ENCODE measurements around the gene CDC45. TPM values are rescaled to one million over a fixed set of nuclear protein-coding genes. Genes with fewer than 3 reads are reported as not detected.

The CDC45 gene
- total and polyA plus RNA-seq, 2 donors (not counting 1 experiment from before 2014, with no cell fraction given) = 3.8 to 12.0 TPM

GRCh38 chr22:19507534-19507861, 27.8 kb downstream of the CDC45 start:
- H3K27ac ChIP-seq (ENCODE audit: insufficient read depth, low read length) = no peak overlapping the region
- H3K9ac ChIP-seq (ENCODE audit: insufficient read depth, low read length) = no peak overlapping the region
- no peaks in the 10 kb centered on the region for H3K4me1 ChIP-seq (ENCODE audit: control insufficient read depth, extremely low read depth, insufficient read depth, low read length)
- no peak for TF ChIP-seq EZH2 (IDR thresholded peaks at IDR 0.05; ENCODE audit: low read length, missing control alignments)
- TF ChIP-seq CTCF (conservative IDR thresholded peaks at IDR 0.05 in 1 of 2, IDR thresholded peaks at IDR 0.05 in 1 of 2; ENCODE audit: low read depth in 1 of 2, low read length in 2 of 2) = no peak
- H2AFZ ChIP-seq (ENCODE audit: low read length) = no peak overlapping the region
- H4K20me1 ChIP-seq (ENCODE audit: control insufficient read depth, extremely low read depth, insufficient read depth, low read length) = no peaks in the 10 kb centered on the region
- no peak overlapping the region for H3K4me2 ChIP-seq (ENCODE audit: extremely low read depth, insufficient read depth, low read length)
- H3K27me3 ChIP-seq (ENCODE audit: control insufficient read depth, insufficient read depth, low read length) = no peaks in the 10 kb centered on the region
- no peaks in the 10 kb centered on the region for H3K9me3 ChIP-seq (ENCODE audit: control insufficient read depth, insufficient read depth, low read depth, low read length)
- H3K79me2 ChIP-seq (ENCODE audit: control insufficient read depth, insufficient read depth, low read length) = no peaks in the 10 kb centered on the region
- DNase-seq (ENCODE audit: low read depth in 2 of 2) = no peak
- no peak overlapping the region for H3K4me3 ChIP-seq (replicated peaks in 1 of 4; ENCODE audit: control extremely low read depth in 1 of 4, insufficient read depth in 1 of 4, low read depth in 3 of 4, low read length in 4 of 4)
- peaks cover 2% of the 10 kb centered on the region for H3K36me3 ChIP-seq (ENCODE audit: control insufficient read depth, insufficient read depth, low read length)

GRCh38 chr22:19508024-19508776, 28.5 kb downstream of the CDC45 start:
- no peaks in the 10 kb centered on the region for H3K79me2 ChIP-seq (ENCODE audit: control insufficient read depth, insufficient read depth, low read length)
- TF ChIP-seq CTCF (conservative IDR thresholded peaks at IDR 0.05 in 1 of 2, IDR thresholded peaks at IDR 0.05 in 1 of 2; ENCODE audit: low read depth in 1 of 2, low read length in 2 of 2) = no peak
- TF ChIP-seq EZH2 (IDR thresholded peaks at IDR 0.05; ENCODE audit: low read length, missing control alignments) = no peak
- H3K4me1 ChIP-seq (ENCODE audit: control insufficient read depth, extremely low read depth, insufficient read depth, low read length) = no peaks in the 10 kb centered on the region
- no peaks in the 10 kb centered on the region for H4K20me1 ChIP-seq (ENCODE audit: control insufficient read depth, extremely low read depth, insufficient read depth, low read length)
- no peaks in the 10 kb centered on the region for H3K27me3 ChIP-seq (ENCODE audit: control insufficient read depth, insufficient read depth, low read length)
- no peak overlapping the region for H3K9ac ChIP-seq (ENCODE audit: insufficient read depth, low read length)
- no peak for DNase-seq (ENCODE audit: low read depth in 2 of 2)
- H3K9me3 ChIP-seq (ENCODE audit: control insufficient read depth, insufficient read depth, low read depth, low read length) = no peaks in the 10 kb centered on the region
- H3K4me3 ChIP-seq (replicated peaks in 1 of 4; ENCODE audit: control extremely low read depth in 1 of 4, insufficient read depth in 1 of 4, low read depth in 3 of 4, low read length in 4 of 4) = no peak overlapping the region
- peaks cover 2% of the 10 kb centered on the region for H3K36me3 ChIP-seq (ENCODE audit: control insufficient read depth, insufficient read depth, low read length)
- H3K27ac ChIP-seq (ENCODE audit: insufficient read depth, low read length) = no peak overlapping the region
- H2AFZ ChIP-seq (ENCODE audit: low read length) = no peak overlapping the region
- H3K4me2 ChIP-seq (ENCODE audit: extremely low read depth, insufficient read depth, low read length) = no peak overlapping the region

- Histone ChIP-seq H3K4me2 (ENCODE audit: extremely low read depth, insufficient read depth, low read length) (no peak overlapping the region), H3K4me1 (ENCODE audit: control insufficient read depth, extremely low read depth, insufficient read depth, low read length) (no peaks in the 10 kb centered on the region), H3K4me3 (replicated peaks in 1 of 4; ENCODE audit: control extremely low read depth in 1 of 4, insufficient read depth in 1 of 4, low read depth in 3 of 4, low read length in 4 of 4) (no peak overlapping the region), H3K36me3 (ENCODE audit: control insufficient read depth, insufficient read depth, low read length) (peaks cover 2% of the 10 kb centered on the region), H3K79me2 (ENCODE audit: control insufficient read depth, insufficient read depth, low read length) (no peaks in the 10 kb centered on the region), H3K27ac (ENCODE audit: insufficient read depth, low read length) (no peak overlapping the region), H2AFZ (ENCODE audit: low read length) (no peak overlapping the region), H3K9ac (ENCODE audit: insufficient read depth, low read length) (no peak overlapping the region), H3K27me3 (ENCODE audit: control insufficient read depth, insufficient read depth, low read length) (no peaks in the 10 kb centered on the region), H4K20me1 (ENCODE audit: control insufficient read depth, extremely low read depth, insufficient read depth, low read length) (no peaks in the 10 kb centered on the region), H3K9me3 (ENCODE audit: control insufficient read depth, insufficient read depth, low read depth, low read length) (no peaks in the 10 kb centered on the region)
- no peak for DNase-seq (ENCODE audit: low read depth in 2 of 2)
- TF ChIP-seq EZH2 (IDR thresholded peaks at IDR 0.05; ENCODE audit: low read length, missing control alignments) (no peak), CTCF (conservative IDR thresholded peaks at IDR 0.05 in 1 of 2, IDR thresholded peaks at IDR 0.05 in 1 of 2; ENCODE audit: low read depth in 1 of 2, low read length in 2 of 2) (no peak)
These were observed 29.5 kb downstream of the CDC45 start for GRCh38 chr22:19509191-19509590.

Measured in fibroblast of lung (primary cell).